NCI-H446 (cell line): ENCODE data around the gene ZNF839.
A peak's percentile ranks its signal among the peaks of the same experiment; 100 is the strongest.
"Not testable (repeated sequence)": the region's sequence is repeated elsewhere in the genome, so short reads cannot be mapped to it uniquely, and the experiment has no call there.

ENCODE experiments used
- DNase-seq, 2 experiments: peaks; one replicate each; lab custom pipeline; 2025; lab: John Stamatoyannopoulos, UW

Gene ZNF839

GRCh38 chr14:102319351-102320032 is at the start of gene ZNF839:
TSS of gene ZNF839 (plus strand) at chr14:102319746. CDS start at chr14:102319766, 20 bp downstream.
- peak; percentile 83 to 93 for DNase-seq

GRCh38 chr14:102272392-102272791 is 47.2 kb upstream of the ZNF839 start:
- no peak for DNase-seq

DNA sequence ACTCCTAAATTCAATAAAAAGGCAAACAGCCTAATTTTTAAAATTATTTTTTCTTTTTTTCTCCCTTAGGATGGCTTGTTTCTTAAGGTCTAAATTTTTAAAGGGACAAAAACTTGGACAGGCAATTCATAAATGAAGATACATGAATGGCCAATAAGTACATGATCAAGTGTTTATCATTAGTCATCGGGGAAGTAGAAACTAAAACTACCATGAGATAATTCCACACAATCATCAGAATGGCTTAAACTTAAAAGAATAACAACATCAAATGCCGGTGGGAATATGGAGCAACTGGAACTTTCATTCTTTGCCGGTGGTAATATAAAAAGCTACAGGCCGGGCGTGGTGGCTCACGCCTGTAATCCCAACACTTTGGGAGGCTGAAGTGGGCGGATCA is 43.7 kb upstream of the ZNF839 start:
- DNase-seq: no peak

- no peak for DNase-seq
Observed at GRCh38 chr14:102277874-102278630, 41.5 kb upstream of the ZNF839 start.

DNA sequence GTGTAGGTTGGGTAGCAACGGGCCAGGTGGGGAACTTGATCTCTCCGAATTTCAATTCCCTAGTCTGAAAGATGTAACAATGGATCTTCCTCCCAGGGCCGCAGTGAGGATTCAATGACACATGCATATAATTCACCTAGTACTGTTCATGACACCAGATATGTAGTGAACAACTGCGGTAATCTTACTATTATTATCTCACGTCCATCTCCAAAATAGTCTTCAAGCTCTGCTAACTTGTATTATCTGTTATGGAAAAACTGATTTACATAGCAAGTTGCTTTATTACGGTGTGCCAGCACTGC is 41.0 kb upstream of the ZNF839 start:
- no peak for DNase-seq

- no peak for DNase-seq
Observed at GRCh38 chr14:102279282-102279681, 40.3 kb upstream of the ZNF839 start.

GRCh38 chr14:102279688-102280348 is 39.7 kb upstream of the ZNF839 start:
- no peak for DNase-seq

- no peak for DNase-seq
Observed at GRCh38 chr14:102280376-102280962, 39.1 kb upstream of the ZNF839 start.

DNA sequence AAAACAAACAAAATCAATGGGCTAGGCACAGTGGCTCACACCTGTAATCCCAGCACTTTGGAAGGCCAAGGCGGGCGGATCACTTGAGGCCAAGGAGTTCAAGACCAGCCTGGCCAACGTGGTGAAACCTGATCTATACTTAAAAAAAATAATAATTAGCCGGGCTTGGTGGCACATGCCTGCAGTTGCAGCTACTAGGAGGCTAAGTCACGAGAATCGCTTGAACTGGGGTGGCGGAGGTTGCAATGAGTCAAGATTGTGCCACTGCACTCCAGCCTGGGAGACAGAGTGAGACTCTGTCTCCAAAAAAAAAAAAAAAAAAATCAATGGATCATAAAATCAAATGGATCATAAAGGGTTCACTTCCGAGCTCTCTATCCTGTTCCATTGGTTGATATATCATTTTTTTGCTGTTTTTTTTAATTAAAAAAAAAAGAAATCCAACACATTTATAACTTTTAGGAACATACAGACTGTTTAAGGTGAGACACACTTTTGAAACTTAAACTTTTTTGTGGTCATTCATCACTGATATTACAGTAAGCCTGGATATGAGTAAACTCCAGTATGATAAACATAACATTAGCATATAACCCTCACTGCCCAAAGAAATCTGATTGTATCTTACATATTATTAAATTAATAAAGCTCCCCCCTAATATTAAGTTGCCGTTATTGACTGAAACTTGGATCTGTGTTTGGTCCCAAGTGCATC is 36.6 kb upstream of the ZNF839 start:
- no peak for DNase-seq

DNA sequence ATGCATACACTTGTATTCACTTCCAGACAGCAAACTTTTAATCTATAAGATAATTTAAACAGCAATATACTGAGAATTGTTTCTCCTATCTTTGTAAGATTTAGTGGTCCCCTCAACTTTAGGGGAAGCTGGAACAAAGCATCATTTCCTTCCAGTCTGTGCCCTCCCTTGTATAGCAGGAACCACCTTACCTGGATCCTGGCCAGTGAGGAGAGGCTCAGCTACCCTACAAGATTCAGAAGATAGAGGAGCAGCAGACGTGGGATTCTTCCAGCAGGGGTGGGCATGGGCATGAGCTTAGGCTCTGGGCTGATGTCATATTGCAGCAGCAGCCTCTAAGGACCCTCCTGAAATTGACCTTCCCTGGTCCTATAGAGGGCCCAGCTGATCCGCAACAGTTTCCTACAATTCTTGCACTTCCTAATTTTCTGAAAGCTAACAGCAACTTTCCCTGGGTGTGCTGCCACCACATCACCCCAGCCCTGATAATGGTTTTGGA is 35.9 kb upstream of the ZNF839 start:
- no peak for DNase-seq

GRCh38 chr14:102285106-102285505 is 34.4 kb upstream of the ZNF839 start:
- no peak for DNase-seq

DNA sequence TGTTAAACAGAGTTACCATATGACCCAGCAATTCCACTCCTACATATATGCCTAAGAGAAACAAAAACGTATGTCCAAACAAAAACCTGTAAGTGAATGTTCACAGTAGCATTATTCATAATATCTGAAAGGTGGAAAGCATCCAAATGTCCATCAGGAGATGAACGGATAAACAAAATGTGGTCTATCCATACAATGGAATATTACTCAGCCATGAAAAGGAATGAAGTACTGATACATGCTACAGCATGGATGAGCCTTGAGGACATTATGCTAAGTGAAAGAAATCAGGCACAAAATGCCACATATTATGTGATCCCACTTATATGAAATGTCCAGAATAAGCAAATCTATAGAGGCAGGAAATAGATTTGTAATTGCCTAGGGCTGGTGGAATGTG is 31.4 kb upstream of the ZNF839 start:
- DNase-seq: no peak

GRCh38 chr14:102292441-102292840 is 27.1 kb upstream of the ZNF839 start:
- DNase-seq: no peak

- DNase-seq: no peak
Observed at GRCh38 chr14:102293781-102294180, 25.8 kb upstream of the ZNF839 start.

GRCh38 chr14:102295270-102295669 is 24.3 kb upstream of the ZNF839 start:
- no peak for DNase-seq

- DNase-seq: no peak
Observed at GRCh38 chr14:102297436-102298170, 21.9 kb upstream of the ZNF839 start.

- not testable (repeated sequence) for DNase-seq
Observed at GRCh38 chr14:102298303-102299070, 21.1 kb upstream of the ZNF839 start.

DNA sequence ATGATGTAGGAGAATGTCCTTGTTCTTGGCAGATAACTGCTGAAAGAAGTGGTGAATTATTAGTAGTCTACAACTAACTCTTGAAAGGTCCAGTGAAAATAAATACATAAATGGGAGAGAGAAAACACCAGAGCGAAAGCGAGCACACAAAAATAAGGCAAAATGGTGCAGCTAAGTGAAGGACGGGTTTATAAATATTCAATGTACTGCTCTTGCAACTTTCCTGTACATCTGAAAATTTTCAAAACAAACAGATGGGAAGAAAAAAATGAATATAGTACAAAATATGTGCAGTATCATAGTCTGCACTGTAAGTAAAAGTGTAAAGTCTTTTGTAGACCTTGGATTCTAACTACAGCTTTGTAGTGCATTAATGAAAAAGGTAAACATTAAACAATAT is 15.9 kb upstream of the ZNF839 start:
- DNase-seq: no peak

DNA sequence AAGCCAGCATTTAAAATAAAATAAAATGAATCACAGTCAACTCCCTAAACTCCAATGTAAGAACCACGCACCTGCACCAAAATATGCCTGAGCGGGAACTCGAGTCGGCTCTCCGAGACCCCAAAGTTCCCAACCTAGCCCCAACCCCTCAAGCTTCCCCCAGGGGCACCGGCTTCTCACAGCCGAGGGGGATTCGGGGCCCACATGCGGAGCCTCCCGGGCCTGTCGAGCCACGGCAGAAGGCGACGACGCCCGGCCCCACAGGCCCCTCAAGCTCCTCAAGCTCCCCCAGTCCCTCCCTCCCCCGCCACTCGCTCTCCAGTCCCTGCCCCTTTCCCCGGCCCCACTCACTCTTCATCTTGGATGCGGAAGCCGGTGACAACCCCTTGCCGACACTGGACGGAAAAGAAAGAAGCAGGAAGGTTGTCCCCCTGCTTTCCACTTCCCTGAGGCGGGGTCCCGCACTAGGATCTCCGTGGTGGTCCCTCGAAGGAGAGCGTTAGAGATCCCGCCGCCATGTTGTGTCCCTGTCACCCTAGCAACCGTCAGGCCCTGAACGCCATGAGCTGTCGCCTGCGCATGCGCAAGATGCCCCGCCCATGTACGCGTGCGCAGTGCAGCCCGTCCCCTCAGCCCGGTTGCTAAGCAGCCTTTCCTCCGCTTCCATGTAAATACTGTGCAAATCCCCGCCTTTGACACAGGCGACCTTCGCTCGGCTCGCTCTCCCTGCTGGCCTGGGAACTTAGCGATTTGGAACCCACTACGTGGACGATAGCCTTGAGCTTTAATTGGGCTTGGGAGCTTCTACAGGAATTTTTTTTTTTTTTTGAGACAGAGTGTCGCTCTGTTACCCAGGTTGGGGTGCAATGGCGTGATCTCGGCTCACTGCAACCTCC is 14.7 kb upstream of the ZNF839 start, which contains the start of gene MOK:
TSS of gene MOK (minus strand) at position 554 of the 896 bp plus-strand sequence. CDS start at position 358, 196 bp downstream.
- DNase-seq: peak; percentile 96 to 98
